HepG2 (cell line): ENCODE data around the gene VSIG10L. TPM values are rescaled to one million over a fixed set of nuclear protein-coding genes. Genes with fewer than 3 reads are reported as not detected.

ENCODE experiments used
- HDAC2 ChIP-seq: sonication (generic); formaldehyde crosslinking; IDR thresholded peaks from 2 replicates; pipeline ENCODE4 v1.4.0; 2020; ENCODE audit warnings: missing genetic modification reagents
- KLF11 ChIP-seq: IDR thresholded peaks from 2 replicates; pipeline ENCODE4 v1.6.1; 2016; ENCODE audit warnings: missing compliant biosample characterization
- MTF1 ChIP-seq: sonication (generic); formaldehyde crosslinking; IDR thresholded peaks from 2 replicates; pipeline ENCODE4 v1.5.0; 2020; ENCODE audit warnings: missing genetic modification reagents
- NKX3-1 ChIP-seq: sonication (generic); formaldehyde crosslinking; IDR thresholded peaks from 2 replicates; pipeline ENCODE4 v1.5.0; 2020; ENCODE audit warnings: missing genetic modification reagents
- PREB ChIP-seq: sonication (generic); formaldehyde crosslinking; IDR thresholded peaks from 2 replicates; pipeline ENCODE4 v1.4.0; 2020; ENCODE audit warnings: missing genetic modification reagents
- SIN3A ChIP-seq: IDR thresholded peaks from 2 replicates; pipeline ENCODE4 v1.6.1; 2011; ENCODE audit warnings: low read depth, mild to moderate bottlenecking, control low read depth, low read length, borderline replicate concordance
- ZFP1 ChIP-seq: IDR thresholded peaks from 2 replicates; pipeline ENCODE4 v1.6.1; 2016
- ZHX2 ChIP-seq, 2 experiments: sonication (generic) in 1 of 2; formaldehyde crosslinking in 1 of 2; IDR thresholded peaks; 2 replicates each; pipeline versions ENCODE4 v1.6.1 to v1.9.0; 2014 to 2022; ENCODE audit warnings: antibody characterized with exemption in 1 of 2, borderline replicate concordance in 1 of 2, inconsistent platforms in 1 of 2, low read depth in 1 of 2, missing genetic modification reagents in 1 of 2
- ZNF337 ChIP-seq: sonication (generic); formaldehyde crosslinking; IDR thresholded peaks from 2 replicates; pipeline ENCODE4 v1.5.1; 2020; ENCODE audit warnings: missing genetic modification reagents, low read depth, mild to moderate bottlenecking, borderline replicate concordance
- ZNF546 ChIP-seq: sonication (generic); formaldehyde crosslinking; conservative IDR thresholded peaks from 2 replicates; pipeline ENCODE4 v1.8.1; 2023; ENCODE audit warnings: mild to moderate bottlenecking, missing genetic modification reagents
- ZNF619 ChIP-seq: sonication (generic); formaldehyde crosslinking; IDR thresholded peaks from 2 replicates; pipeline ENCODE4 v1.4.0; 2020; ENCODE audit warnings: mild to moderate bottlenecking, missing genetic modification reagents
- ZSCAN31 ChIP-seq: sonication (generic); formaldehyde crosslinking; IDR thresholded peaks from 2 replicates; pipeline ENCODE4 v1.5.0; 2020; ENCODE audit warnings: low read depth, mild to moderate bottlenecking, missing genetic modification reagents
- polyA plus RNA-seq, 8 experiments: library from polyadenylated mRNA; depleted of rRNA in 3 of 8; stranded (reverse) in 7 of 8; unstranded in 1 of 8; fragments of >200 nt; fragmentation: Illumina TruSeq in 4 of 8; extraction: Trizol in 4 of 8; gene quantifications; 2 replicates each; pipeline versions ENCODE4 v1.2.1 to v1.2.3, GENCODE V29; 2011 to 2016; ENCODE audit warnings: low read depth in 4 of 8, missing spikeins in 1 of 8, mixed read lengths in 1 of 8; ENCODE audit not compliant: insufficient read depth in 1 of 8
- total RNA-seq, 5 experiments: library from RNA; depleted of rRNA; stranded (reverse); fragments of >200 nt; fragmentation: Illumina TruSeq; extraction: Trizol; gene quantifications; 2 replicates each; pipeline ENCODE4 v1.2.3, GENCODE V29; 2016; ENCODE audit warnings: low read depth in 1 of 5
- TF ChIP-seq, protein P1 (sequence below): sonication (generic); formaldehyde crosslinking; IDR thresholded peaks from 2 replicates; pipeline ENCODE4 v1.4.0; 2020; ENCODE audit warnings: missing genetic modification reagents
- TF ChIP-seq, protein P2 (sequence below): sonication (generic); formaldehyde crosslinking; IDR thresholded peaks from 2 replicates; pipeline ENCODE4 v1.5.0; 2020; ENCODE audit warnings: mild to moderate bottlenecking, missing genetic modification reagents

VSIG10L gene
- total and polyA plus RNA-seq, 2 of the 13 experiments (the other 11 are each of a cell fraction or from before 2014, with no cell fraction given), result 2.7 to 8.5 TPM

DNA sequence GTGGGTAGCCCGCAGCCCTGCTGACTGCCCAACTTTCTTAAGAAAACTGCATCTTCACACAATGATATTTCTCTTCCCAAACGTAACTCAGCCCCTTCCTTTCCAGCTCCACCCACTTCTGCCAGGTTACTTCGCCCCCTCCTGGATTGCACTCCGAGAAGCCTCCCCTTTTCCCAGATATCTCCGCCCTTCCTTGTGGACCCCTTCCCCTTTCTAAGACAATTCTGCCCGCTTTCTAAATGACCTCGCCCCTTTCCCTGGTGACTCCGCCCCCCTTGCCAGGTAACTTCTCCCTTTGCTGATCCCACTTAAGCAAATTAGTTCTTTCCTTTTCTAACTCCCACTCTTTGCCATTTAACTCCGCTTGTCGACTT lies 2.6 kb downstream of the VSIG10L start (continued):
- TF ChIP-seq ZHX2 (IDR thresholded peaks at IDR 0.05; ENCODE audit: low read depth) (no peak), ZHX2 (CRISPR knock-in tag; IDR thresholded peaks at IDR 0.05; ENCODE audit: borderline replicate concordance) (no peak), PREB (no peak), MTF1 (CRISPR knock-in tag) (no peak), KLF11 (CRISPR knock-in tag) (no peak), ZNF337 (CRISPR knock-in tag) (no peak), ZFP1 (no peak), ZSCAN31 (CRISPR knock-in tag) (0 out of 2 replicates have a peak, but pooled peaks have one; percentile 28), SIN3A (no peak), NKX3-1 (CRISPR knock-in tag) (no peak), HDAC2 (CRISPR knock-in tag) (no peak), ZNF619 (CRISPR knock-in tag) (no peak), ZNF546 (CRISPR knock-in tag) (no peak)
- TF ChIP-seq, protein P1, sequence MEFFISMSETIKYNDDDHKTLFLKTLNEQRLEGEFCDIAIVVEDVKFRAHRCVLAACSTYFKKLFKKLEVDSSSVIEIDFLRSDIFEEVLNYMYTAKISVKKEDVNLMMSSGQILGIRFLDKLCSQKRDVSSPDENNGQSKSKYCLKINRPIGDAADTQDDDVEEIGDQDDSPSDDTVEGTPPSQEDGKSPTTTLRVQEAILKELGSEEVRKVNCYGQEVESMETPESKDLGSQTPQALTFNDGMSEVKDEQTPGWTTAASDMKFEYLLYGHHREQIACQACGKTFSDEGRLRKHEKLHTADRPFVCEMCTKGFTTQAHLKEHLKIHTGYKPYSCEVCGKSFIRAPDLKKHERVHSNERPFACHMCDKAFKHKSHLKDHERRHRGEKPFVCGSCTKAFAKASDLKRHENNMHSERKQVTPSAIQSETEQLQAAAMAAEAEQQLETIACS, result no peak
- TF ChIP-seq, protein P2, sequence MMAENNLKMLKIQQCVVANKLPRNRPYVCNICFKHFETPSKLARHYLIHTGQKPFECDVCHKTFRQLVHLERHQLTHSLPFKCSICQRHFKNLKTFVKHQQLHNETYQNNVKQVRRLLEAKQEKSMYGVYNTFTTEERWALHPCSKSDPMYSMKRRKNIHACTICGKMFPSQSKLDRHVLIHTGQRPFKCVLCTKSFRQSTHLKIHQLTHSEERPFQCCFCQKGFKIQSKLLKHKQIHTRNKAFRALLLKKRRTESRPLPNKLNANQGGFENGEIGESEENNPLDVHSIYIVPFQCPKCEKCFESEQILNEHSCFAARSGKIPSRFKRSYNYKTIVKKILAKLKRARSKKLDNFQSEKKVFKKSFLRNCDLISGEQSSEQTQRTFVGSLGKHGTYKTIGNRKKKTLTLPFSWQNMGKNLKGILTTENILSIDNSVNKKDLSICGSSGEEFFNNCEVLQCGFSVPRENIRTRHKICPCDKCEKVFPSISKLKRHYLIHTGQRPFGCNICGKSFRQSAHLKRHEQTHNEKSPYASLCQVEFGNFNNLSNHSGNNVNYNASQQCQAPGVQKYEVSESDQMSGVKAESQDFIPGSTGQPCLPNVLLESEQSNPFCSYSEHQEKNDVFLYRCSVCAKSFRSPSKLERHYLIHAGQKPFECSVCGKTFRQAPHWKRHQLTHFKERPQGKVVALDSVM (CRISPR knock-in tag), result no peak
